DMS53 treated with DMSO at 0.1 percent for 48 hours (cell line): ENCODE measurements around the gene HS3ST2.
"Not testable (repeated sequence)": the region's sequence is repeated elsewhere in the genome, so short reads cannot be mapped to it uniquely, and the experiment has no call there.

Source experiments
- DNase-seq: peaks from one replicate; lab custom pipeline; 2025; ENCODE audit not compliant: unreplicated experiment; lab: John Stamatoyannopoulos, UW

Gene HS3ST2

GRCh38 chr16:22874394-22874793 lies 60.4 kb downstream of the HS3ST2 start:
- DNase-seq: no peak

DNA sequence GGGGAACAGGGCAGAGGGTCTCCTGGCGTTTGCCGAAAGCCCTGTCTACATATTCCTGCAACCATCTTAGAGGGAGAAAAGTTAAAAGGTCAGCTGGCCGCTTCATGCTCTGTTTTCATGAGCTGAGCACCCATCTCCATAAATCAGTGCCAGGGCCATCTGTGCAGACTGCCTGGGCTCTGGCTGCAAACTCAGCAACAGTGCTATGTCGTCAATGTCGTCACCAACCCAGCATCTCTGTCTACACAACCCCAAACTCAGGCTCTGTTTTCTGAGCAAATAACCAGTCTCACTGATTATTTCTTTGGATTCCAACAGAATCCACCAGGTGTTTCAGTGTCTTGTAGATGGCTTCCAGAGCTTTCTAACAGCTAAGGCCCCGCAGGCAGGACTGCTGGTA lies 65.0 kb downstream of the HS3ST2 start:
- DNase-seq: no peak

- DNase-seq: no peak
These were observed 65.5 kb downstream of the HS3ST2 start for GRCh38 chr16:22879466-22879865.

DNA sequence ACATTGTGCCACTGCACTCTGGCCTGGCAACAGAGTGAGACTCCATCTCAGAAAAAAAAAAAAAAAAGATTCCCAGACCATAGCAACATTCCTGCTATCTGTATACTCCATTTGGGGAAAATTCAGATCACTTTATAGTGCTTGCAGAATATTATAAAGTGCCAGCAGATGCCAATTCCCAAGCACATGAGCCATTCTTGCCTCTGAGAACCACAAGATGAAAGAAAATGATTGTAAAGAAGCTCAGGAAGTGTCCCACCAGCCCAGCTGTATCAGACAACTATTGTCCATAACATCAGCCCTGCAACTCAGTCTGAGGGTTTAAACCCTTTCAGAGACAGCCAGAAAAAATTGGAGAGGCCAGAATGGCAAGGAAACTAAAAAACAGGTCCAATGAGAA lies 69.0 kb downstream of the HS3ST2 start:
- no peak for DNase-seq

GRCh38 chr16:22885951-22886350 lies 72.0 kb downstream of the HS3ST2 start:
- DNase-seq: no peak

GRCh38 chr16:22886927-22887326 lies 73.0 kb downstream of the HS3ST2 start:
- peak; percentile 64 for DNase-seq

DNA sequence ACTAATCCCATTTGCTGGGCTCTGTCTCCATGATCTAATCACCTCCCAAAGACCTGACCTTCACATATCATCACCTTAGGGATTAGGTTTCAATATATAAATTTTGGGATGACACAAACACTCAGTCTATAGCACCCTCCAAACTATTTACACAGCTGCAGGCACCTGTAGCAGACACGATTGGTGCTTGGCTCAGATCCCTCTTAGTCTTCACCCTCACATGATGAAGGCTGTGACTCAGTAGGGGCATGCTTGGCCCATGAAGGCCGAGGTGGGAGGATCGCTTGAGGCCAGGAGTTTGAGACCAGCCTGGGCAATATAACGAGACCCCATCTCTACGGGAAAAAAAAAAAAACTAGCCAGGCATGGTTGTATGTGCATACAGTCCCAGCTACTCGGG lies 73.5 kb downstream of the HS3ST2 start:
- DNase-seq: peak; percentile 86

DNA sequence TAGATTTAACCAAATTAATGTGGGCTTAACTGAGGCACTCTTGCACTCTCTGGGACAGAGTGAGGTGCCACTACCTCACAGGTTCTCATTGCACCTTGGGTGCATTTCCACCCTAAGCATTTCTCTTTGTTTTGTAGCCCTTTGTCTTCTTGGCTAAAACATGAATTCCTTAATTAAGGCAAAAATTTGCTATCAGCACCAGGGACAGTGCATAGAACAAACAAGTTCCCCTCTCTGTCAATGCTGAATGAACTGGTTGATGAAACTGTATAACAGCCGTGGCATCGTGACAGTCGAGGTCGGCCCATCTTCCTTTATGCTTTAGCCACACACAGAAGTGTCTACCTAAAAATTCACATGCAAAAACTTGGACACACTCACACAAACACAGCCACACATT lies 74.8 kb downstream of the HS3ST2 start:
- no peak for DNase-seq

DNA sequence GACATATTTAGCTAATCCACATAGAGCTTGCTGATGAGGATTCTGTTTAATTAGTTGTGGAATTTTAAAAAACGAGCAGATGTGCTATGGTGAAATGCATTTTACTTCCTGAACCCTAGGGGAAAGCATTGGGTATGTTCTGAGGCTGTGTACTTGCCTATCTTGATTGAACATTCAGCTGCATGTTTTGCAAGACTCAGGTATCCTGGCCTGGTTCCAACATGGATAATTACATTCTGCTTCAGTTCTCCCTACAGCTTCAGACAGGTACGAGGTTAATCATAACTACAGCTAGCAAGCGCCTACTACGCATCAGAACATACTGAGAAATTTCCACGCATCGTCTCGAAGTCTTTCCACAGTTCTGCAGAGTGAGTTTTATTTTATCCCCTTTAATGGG lies 77.0 kb downstream of the HS3ST2 start:
- no peak for DNase-seq

GRCh38 chr16:22897184-22897583 lies 83.2 kb downstream of the HS3ST2 start:
- DNase-seq: no peak

DNA sequence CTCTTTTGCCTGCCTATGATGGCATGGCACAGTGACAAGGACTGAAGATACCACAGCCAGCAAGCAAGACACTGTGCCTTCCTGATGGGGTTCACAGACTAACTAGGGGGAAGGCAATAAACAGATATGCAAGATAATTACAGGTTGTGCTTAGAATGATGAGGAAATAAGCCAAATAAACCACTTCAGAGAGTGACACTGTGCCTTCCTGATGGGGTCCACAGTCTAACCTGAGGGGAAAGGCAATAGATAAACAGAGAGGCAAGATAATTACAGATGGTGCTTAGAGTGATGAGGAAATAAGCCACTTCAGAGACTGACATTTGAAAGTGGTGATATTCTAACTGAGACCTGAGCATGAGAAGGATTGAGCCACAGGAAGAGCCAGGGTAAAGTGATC lies 84.2 kb downstream of the HS3ST2 start:
- DNase-seq: no peak

- peak; percentile 81 for DNase-seq
These were observed 84.9 kb downstream of the HS3ST2 start for GRCh38 chr16:22898874-22899348.

- DNase-seq: not testable (repeated sequence)
These were observed 85.6 kb downstream of the HS3ST2 start for GRCh38 chr16:22899567-22899966.

DNA sequence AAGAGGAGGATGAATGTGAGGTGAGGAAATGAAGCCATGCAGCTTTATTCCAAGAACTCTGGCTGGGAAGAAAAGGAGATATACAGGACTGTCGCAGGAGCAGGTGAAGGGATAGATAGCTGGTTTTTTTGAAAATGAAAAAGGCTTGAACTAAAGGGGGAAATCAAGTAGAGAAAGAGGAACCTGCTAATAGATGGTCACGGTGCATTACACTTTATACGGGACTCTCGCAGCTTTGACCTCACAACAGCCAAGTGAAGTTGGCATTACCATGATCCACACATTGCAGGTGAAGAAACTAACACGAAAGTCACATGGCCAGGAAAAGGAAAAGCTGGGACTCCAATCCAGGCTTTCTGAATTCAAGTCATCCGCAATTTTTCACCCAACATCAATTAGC lies 86.9 kb downstream of the HS3ST2 start:
- DNase-seq: no peak

- DNase-seq: no peak
These were observed 87.6 kb downstream of the HS3ST2 start for GRCh38 chr16:22901563-22901962.

DNA sequence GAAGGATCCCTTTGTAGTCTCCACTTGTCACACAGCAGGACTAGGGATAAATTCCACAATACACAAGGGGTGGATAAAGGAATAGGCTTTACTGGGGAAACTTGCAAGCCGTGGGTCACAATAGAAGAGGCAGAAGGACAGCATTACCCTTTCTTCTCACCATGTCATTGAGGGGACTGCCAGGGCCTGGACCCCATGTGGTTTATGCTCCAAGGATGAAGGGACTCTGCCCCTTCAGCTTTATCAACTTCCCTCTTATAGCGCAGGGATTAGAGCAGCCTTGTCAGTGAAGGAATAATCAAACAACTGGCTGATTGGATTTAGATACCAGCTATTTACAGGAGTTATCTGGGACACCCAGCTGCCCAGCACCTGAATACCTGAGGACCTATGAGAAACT lies 89.8 kb downstream of the HS3ST2 start:
- no peak for DNase-seq

DNA sequence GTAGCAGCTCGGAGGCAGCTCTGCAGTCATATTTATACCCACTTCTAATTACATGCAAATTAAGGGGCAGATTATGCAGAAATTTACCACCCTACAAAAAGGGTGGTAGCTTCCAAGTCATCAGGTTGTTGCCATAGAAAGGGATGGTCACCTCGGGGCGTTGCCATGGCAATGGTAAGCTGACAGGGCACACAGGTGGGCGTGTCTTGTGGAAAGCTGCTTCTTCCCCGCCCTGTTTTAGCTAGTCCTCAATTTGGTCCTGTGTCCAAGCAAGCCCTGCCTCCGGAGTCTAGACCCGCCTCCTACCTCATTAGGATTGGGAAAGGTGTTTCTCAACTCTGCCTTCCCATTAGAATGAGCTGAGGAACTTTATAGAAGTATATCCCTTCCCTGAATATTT lies 98.7 kb downstream of the HS3ST2 start:
- no peak for DNase-seq

- DNase-seq: no peak
These were observed 101.0 kb downstream of the HS3ST2 start for GRCh38 chr16:22915003-22915402.

DNA sequence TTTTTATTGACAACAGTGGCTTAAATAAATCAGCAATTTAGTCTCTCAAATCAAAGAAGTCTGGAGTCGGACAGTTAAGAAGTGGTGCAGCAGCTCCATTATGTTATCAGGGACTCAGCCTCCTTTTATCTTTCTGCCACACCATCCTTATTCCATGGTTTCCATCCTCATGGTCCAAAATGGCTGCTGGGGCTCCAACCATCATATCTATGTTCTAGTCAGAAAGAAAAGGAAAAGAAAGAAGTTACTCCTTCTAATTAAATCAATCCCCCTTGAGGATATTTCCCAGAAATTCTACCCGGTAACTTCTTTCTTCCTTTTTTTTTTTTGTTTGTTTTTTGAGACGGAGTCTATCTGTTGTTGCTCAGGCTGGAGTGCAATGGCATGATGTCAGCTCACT lies 109.5 kb downstream of the HS3ST2 start:
- no peak for DNase-seq

DNA sequence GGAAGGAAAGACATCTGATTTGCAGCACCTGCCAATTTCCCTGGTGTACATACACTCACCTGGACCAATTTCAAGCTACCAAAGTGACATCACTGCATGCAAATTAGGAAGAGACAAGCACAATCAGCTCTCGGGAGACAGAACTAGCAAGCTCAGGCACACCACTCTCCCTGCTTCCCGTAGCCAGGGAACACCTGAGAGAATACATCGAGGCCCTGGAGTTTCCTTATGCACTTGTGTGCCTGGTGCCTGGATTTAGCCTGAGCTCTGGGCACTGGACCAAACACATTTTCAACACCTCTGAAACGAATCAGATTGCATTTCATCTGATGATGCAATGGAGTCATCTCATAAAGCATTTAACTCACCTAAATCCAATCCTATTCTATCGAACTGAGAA lies 110.5 kb downstream of the HS3ST2 start:
- no peak for DNase-seq

DNA sequence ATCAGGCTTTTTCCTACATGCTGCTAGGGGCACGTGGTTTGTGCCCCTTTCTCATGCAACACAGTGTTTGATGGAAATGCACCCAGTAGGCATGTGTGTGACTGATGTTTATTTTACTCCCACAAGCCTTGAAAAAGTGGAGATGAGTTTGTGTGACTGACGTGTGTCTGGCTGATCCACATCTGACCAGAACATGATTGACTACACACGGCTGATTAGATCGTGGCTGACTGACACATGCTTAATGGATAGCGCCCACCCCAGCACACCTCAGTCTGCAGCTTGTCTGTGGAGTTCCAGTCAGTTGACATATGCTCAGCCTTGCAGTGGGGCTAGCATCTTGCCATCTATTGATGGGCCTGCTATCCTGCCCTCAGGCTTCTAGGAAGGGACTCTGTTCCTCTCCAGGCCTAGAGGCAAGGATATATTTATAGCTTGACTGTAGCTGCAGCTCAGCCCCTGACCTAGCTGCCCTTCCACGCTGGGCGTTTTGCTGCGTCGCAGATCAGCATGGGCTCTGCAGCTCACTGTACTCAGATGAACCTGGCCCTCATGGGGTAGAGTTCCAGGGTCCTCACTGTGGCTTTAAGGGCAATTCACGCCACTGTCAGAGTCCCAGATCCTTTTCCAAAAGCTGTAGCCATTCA lies 112.3 kb downstream of the HS3ST2 start:
- no peak for DNase-seq

GRCh38 chr16:22927306-22927705 lies 113.3 kb downstream of the HS3ST2 start:
- no peak for DNase-seq

DNA sequence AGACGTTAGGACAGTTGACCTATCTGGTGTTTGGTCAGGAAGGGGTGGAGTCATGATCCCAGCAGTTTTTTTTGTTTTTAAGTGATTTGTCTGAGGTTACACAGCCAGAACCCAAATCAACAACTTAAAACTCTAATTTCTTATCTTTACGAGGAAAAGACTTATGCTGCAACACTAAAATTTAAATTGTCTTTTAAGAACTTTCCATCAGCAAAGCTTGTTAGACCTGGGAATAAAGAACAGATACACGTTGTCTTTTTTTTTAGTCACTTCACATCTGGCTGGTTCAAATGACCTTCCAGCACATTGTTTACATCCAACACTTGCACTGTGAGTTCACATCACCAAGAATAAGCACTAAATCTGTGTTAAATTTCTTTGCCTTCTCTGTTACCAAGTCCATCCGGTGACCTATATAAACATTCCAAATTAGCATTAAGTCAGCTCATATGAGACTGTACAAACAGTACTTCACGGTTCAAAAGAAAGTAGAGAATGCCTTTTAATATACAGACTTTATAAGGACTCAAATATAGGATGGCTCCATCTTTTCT lies 115.0 kb downstream of the HS3ST2 start:
- DNase-seq: no peak
